ENCODE data around the gene CEP131.

- TF ChIP-seq MAZ (IDR thresholded peaks at IDR 0.05; ENCODE audit: borderline replicate concordance, low read depth, low read length) (no peak), NFE2L2 (IDR thresholded peaks at IDR 0.05; ENCODE audit: low read depth, low read length) (no peak), CEBPB (IDR thresholded peaks at IDR 0.05; ENCODE audit: low read depth, low read length) (no peak), RAD21 (IDR thresholded peaks at IDR 0.05; ENCODE audit: low read length) (peak; percentile 72), CTCF (conservative IDR thresholded peaks at IDR 0.05; ENCODE audit: low read depth, low read length) (peak; percentile 70), POLR2A (IDR thresholded peaks at IDR 0.05; ENCODE audit: low read depth, low read length) (no peak), RFX5 (IDR thresholded peaks at IDR 0.05; ENCODE audit: low read depth, low read length) (no peak), FOS (IDR thresholded peaks at IDR 0.05; ENCODE audit: low read depth, low read length) (no peak), RCOR1 (IDR thresholded peaks at IDR 0.05; ENCODE audit: insufficient replicate concordance, low read length) (no peak), SMC3 (IDR thresholded peaks at IDR 0.05; ENCODE audit: low read depth, low read length) (peak; percentile 78)
Observed at GRCh38 chr17:81142301-81143199, 80.2 kb downstream of the CEP131 start.

All from IMR-90 (cell line).